Measurements from ENCODE around the gene CFAP251. TPM values are rescaled to one million over a fixed set of nuclear protein-coding genes. Genes with fewer than 3 reads are reported as not detected.

Gene CFAP251
- total RNA-seq, 1 experiment from 2014 or later, result 5.5 TPM

- peaks cover 4% of the 10 kb centered on the region for H3K4me1 ChIP-seq (ENCODE audit: insufficient read depth, low read length, poor library complexity, severe bottlenecking)
- no peaks in the 10 kb centered on the region for H3K9me3 ChIP-seq (ENCODE audit: low read depth, low read length, poor library complexity, severe bottlenecking)
- no peak for TF ChIP-seq EZH2 (IDR thresholded peaks at IDR 0.05; ENCODE audit: borderline replicate concordance, low read depth, low read length, poor library complexity, severe bottlenecking)
- no peak for TF ChIP-seq CTCF (conservative IDR thresholded peaks at IDR 0.05; ENCODE audit: low read depth, low read length)
- ChIA-PET CTCF (no interaction called here), POLR2A (ENCODE audit: low non-redundant PET) (interaction anchor here (0.6 kb wide), 1 partner anchor 53 kb away, joined by 3 read pairs; no protein-coding TSS in a partner anchor)
- no peak overlapping the region for H3K27ac ChIP-seq (ENCODE audit: low read depth, low read length, poor library complexity, severe bottlenecking)
- intact Hi-C loops (cut with micrococcal nuclease; ENCODE audit: unreplicated experiment), result no loop called here
- no peaks in the 10 kb centered on the region for H3K36me3 ChIP-seq (ENCODE audit: insufficient read depth, low read length, poor library complexity, severe bottlenecking)
- H3K4me3 ChIP-seq (ENCODE audit: low read depth, low read length, poor library complexity, severe bottlenecking), result no peak overlapping the region
- no TSS peak for BruUV-seq (replicated peaks)
- DNase-seq (ENCODE audit: low spot score), result no peak
- H3K27me3 ChIP-seq (replicated peaks; ENCODE audit: insufficient read depth, low read depth, low read length, poor library complexity), result no peaks in the 10 kb centered on the region
Measured at GRCh38 chr12:122026706-122027333, 108.4 kb downstream of the CFAP251 start.

GRCh38 chr12:122028165-122028904, 109.9 kb downstream of the CFAP251 start:
- ChIA-PET POLR2A (ENCODE audit: low non-redundant PET) (interaction anchor here (0.5 kb wide), 1 partner anchor 629 kb away, joined by 3 read pairs; no protein-coding TSS in a partner anchor), CTCF (no interaction called here)
- no peaks in the 10 kb centered on the region for H3K36me3 ChIP-seq (ENCODE audit: insufficient read depth, low read length, poor library complexity, severe bottlenecking)
- H3K9me3 ChIP-seq (ENCODE audit: low read depth, low read length, poor library complexity, severe bottlenecking), result no peaks in the 10 kb centered on the region
- no peak overlapping the region for H3K27ac ChIP-seq (ENCODE audit: low read depth, low read length, poor library complexity, severe bottlenecking)
- H3K4me1 ChIP-seq (ENCODE audit: insufficient read depth, low read length, poor library complexity, severe bottlenecking), result peaks cover 4% of the 10 kb centered on the region
- no peak for DNase-seq (ENCODE audit: low spot score)
- no peak for TF ChIP-seq EZH2 (IDR thresholded peaks at IDR 0.05; ENCODE audit: borderline replicate concordance, low read depth, low read length, poor library complexity, severe bottlenecking)
- TF ChIP-seq CTCF (conservative IDR thresholded peaks at IDR 0.05; ENCODE audit: low read depth, low read length), result no peak
- H3K4me3 ChIP-seq (ENCODE audit: low read depth, low read length, poor library complexity, severe bottlenecking), result no peak overlapping the region
- BruUV-seq (replicated peaks), result no TSS peak
- H3K27me3 ChIP-seq (replicated peaks; ENCODE audit: insufficient read depth, low read depth, low read length, poor library complexity), result no peaks in the 10 kb centered on the region
- intact Hi-C loops (cut with micrococcal nuclease; ENCODE audit: unreplicated experiment), result no loop called here

GRCh38 chr12:122028905-122029560, 110.6 kb downstream of the CFAP251 start:
- H3K4me3 ChIP-seq (ENCODE audit: low read depth, low read length, poor library complexity, severe bottlenecking), result no peak overlapping the region
- intact Hi-C loops (cut with micrococcal nuclease; ENCODE audit: unreplicated experiment), result no loop called here
- ChIA-PET POLR2A (ENCODE audit: low non-redundant PET) (no interaction called here), CTCF (no interaction called here)
- H3K27ac ChIP-seq (ENCODE audit: low read depth, low read length, poor library complexity, severe bottlenecking), result peak overlapping the region; percentile 16
- H3K36me3 ChIP-seq (ENCODE audit: insufficient read depth, low read length, poor library complexity, severe bottlenecking), result no peaks in the 10 kb centered on the region
- H3K9me3 ChIP-seq (ENCODE audit: low read depth, low read length, poor library complexity, severe bottlenecking), result no peaks in the 10 kb centered on the region
- H3K4me1 ChIP-seq (ENCODE audit: insufficient read depth, low read length, poor library complexity, severe bottlenecking), result no peaks in the 10 kb centered on the region
- DNase-seq (ENCODE audit: low spot score), result no peak
- no peaks in the 10 kb centered on the region for H3K27me3 ChIP-seq (replicated peaks; ENCODE audit: insufficient read depth, low read depth, low read length, poor library complexity)
- no TSS peak for BruUV-seq (replicated peaks)
- no peak for TF ChIP-seq CTCF (conservative IDR thresholded peaks at IDR 0.05; ENCODE audit: low read depth, low read length)
- no peak for TF ChIP-seq EZH2 (IDR thresholded peaks at IDR 0.05; ENCODE audit: borderline replicate concordance, low read depth, low read length, poor library complexity, severe bottlenecking)
